Rectal smooth muscle tissue (tissue), 1 donor: ENCODE results near the gene FSTL4.

Source experiments
- H3K27ac ChIP-seq: one replicate; pipeline ENCODE4 v1.7.0; 2013; ENCODE audit warnings: low read depth, low read length, inconsistent platforms
- H3K27me3 ChIP-seq: one replicate; pipeline ENCODE4 v1.7.0; 2013; ENCODE audit warnings: low read length; ENCODE audit not compliant: control insufficient read depth, insufficient read depth
- H3K36me3 ChIP-seq: one replicate; pipeline ENCODE4 v1.7.0; 2013; ENCODE audit warnings: low read length; ENCODE audit not compliant: control insufficient read depth, insufficient read depth
- H3K4me1 ChIP-seq: one replicate; pipeline ENCODE4 v1.7.0; 2013; ENCODE audit warnings: low read length; ENCODE audit not compliant: control insufficient read depth, insufficient read depth
- H3K4me3 ChIP-seq: one replicate; pipeline ENCODE4 v1.7.0; 2013; ENCODE audit warnings: low read length
- H3K9ac ChIP-seq: one replicate; pipeline ENCODE4 v1.7.0; 2013; ENCODE audit warnings: low read length

FSTL4 gene

DNA sequence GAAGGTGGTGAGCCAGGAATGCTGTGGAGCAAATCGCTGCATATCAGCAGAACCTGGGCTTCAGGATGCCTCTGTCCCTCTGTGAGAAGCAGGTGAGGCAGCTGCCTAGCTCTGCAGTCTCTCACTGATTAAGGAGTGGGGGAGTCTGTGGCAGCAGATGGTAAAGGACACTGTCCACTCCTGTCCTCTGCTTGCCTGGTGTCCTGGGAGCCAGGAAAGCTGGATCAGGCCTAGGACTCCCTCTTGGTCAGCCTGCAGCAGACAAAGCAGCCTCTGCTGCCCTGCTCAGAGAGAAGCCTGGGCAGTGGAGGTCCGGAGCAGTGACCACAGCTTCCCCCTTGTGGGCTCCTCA is 345.8 kb downstream of the FSTL4 start:
- H3K4me3 ChIP-seq, result no peak overlapping the region
- H3K9ac ChIP-seq, result no peak overlapping the region
- no peaks in the 10 kb centered on the region for H3K4me1 ChIP-seq
- H3K27me3 ChIP-seq, result no peaks in the 10 kb centered on the region
- no peak overlapping the region for H3K27ac ChIP-seq
- no peaks in the 10 kb centered on the region for H3K36me3 ChIP-seq

DNA sequence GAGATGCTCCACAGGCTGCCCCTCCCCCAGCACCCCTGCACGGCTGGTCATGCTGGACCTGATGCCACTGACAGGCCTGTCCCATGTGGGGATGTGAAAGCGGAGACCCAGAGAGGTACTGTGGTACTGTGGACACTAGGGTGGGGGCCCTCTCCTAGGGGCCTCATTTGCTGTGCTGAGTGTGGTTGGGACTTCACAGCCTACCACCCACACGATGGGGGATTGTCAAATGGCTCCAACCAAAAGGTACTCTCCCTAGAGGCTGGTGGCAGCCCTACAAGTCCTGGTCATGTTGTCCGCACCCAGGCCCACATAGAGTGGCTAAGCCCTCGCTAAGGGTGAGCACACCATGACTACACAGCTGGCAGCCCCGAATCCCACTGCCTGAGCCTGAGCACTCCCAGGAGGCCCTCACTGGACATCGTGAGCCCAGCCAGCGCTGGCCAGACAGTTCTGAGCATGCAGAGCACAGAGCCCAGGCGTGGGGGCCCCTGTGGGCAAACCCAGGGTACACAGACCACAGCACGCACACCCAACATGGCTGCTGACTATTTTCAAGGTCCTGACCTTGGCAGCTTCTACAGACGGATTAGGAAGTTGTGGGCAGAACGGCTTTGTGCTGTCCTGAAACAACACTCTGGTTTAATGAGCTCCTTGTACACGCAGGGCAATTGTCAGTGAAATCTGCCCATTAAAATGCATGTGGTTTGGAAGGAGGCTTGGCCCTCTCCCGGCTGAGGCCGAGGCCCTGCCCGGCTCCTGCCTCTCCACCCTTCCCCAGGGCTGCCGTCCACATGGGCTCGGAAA is 346.4 kb downstream of the FSTL4 start:
- H3K9ac ChIP-seq, result no peak overlapping the region
- no peaks in the 10 kb centered on the region for H3K4me1 ChIP-seq
- no peaks in the 10 kb centered on the region for H3K36me3 ChIP-seq
- no peak overlapping the region for H3K27ac ChIP-seq
- no peaks in the 10 kb centered on the region for H3K27me3 ChIP-seq
- H3K4me3 ChIP-seq, result no peak overlapping the region

DNA sequence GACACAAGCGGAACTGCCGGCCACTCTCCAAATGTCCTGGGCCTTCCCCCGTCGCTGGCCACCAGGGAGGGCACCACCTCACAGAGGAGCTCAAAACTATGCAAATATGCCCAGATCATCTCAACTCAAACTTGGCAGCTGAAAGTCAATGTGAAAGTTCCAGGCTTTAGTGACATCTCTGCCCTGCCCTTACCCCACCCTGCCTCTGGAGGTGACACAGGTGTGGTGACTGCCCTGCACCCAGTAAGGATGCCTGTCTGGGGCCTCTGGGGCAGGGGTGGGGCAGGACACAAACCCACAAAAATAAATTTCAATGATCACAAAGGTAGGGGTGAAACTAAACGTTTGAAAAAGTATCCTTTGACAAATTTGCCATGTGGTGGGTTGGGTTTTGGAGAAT is 347.1 kb downstream of the FSTL4 start:
- Histone ChIP-seq H3K27ac (no peak overlapping the region), H3K36me3 (no peaks in the 10 kb centered on the region), H3K4me3 (no peak overlapping the region), H3K9ac (no peak overlapping the region), H3K27me3 (no peaks in the 10 kb centered on the region), H3K4me1 (no peaks in the 10 kb centered on the region)

DNA sequence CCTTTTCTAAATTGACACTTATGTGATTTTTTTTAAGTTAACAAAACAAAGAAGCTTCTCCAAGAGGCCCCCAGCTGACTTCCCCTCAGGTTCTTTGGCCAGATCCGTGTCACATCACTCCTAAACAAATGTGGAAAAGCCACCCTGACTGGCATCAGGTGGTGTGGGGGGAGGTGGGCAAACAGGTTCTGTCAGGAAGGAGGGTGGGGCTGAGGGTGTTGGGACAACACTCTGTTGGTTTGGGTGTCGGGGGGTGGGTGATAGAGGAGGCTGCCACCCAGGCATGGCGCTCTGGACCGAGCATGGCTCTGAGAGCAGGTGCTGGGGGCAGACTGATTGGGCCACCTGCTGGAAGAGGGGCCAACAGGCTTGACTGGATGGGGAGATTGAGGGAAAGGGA is 349.7 kb downstream of the FSTL4 start:
- Histone ChIP-seq H3K36me3 (no peaks in the 10 kb centered on the region), H3K27ac (no peak overlapping the region), H3K4me3 (no peak overlapping the region), H3K27me3 (no peaks in the 10 kb centered on the region), H3K4me1 (no peaks in the 10 kb centered on the region), H3K9ac (no peak overlapping the region)

DNA sequence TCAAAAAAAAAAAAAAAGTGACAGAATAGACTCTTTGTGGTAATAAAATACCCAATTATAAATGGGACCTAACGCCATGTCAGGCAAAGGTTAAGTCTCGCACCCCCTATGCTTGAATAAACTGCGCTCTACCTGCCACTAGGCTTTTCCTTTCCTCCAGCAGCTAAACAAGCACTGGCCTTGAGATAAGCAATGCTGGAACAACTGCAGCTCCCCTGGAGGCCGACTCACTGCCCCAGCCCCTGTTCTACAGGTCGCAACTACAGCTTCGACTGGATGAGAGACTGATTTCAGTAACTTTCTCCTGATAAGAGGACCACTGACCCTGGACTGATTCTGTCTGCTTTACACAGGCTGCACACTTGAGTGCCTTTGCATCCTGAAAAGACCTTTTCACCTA is 350.3 kb downstream of the FSTL4 start:
- Histone ChIP-seq H3K27me3 (no peaks in the 10 kb centered on the region), H3K9ac (no peak overlapping the region), H3K4me3 (no peak overlapping the region), H3K27ac (no peak overlapping the region), H3K4me1 (no peaks in the 10 kb centered on the region), H3K36me3 (no peaks in the 10 kb centered on the region)

DNA sequence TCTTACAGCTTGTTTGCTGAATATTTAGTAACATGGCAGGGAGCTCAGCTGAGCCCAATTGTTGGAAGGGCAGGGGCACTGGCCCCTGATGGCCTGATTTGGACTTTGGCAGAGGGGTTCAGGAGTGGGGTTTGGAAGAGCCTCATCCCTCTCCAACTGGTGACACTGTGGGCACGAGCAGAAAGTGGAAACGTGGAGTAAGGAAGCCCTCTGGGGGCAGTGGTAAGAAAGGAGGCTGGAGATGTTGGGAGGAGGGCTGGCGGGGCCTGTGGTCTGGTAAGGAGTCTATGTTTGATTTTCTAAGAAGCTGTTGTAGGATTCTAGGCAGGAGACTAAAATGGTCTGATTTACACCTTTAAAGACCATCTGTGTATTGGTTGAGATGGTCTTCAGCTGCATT is 351.6 kb downstream of the FSTL4 start:
- Histone ChIP-seq H3K27me3 (no peaks in the 10 kb centered on the region), H3K27ac (no peak overlapping the region), H3K4me3 (no peak overlapping the region), H3K36me3 (no peaks in the 10 kb centered on the region), H3K4me1 (no peaks in the 10 kb centered on the region), H3K9ac (no peak overlapping the region)

DNA sequence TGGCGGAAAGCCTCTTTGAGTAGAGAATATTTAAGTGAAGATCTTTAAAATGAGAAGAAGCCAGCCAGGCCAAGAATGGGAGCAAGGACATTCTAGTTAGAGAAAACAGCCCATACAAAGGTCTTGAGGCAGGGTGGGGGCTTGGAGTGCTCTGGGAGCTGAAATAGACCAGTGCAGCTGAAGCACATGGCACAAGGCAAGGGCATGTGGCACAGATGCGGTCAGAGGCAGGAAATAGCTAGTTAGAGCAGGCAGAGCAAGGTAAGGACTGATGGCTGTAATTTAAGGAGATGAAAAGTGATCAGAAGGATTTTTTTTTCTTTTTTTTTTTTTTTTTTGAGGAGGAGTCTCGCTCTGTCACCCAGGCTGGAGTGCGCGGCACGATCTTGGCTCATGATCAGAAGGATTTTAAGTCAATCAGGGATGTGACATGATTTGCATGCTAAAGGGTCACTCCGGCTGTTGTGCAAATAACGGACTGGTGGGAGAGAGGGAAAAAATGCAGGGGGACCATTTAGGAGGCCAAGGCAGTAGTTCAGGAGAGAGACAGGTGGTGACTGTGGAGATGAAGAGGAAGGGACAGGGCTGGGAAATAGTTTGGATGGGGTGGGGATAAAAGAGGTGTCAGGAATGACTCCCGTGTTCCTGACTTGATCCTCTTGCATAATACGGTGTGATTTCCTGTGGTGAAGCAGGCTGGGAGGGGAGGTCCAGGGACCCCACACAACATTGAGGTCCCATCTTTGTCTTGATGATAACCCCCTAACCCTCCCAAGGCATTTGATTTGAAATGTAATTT is 352.9 kb downstream of the FSTL4 start:
- Histone ChIP-seq H3K4me3 (no peak overlapping the region), H3K27ac (no peak overlapping the region)

DNA sequence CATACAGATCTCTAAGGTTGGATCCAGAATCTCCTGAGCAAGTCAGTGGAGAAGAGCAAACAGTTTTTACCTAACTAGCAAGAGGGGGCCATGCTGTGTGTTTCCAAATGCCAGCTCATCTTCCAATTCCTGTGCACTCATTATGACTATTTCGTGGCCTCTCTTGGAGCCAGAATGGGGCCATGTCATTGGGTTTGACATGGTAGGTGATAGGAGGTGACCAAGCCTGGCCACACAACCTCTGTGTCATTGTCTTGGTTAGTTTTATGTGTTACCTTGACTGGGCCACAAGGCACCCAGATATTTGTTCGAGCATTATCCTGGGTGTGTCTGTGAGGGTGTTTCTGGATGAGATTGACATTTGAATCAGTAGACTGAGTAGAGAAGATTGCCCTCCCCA is 354.4 kb downstream of the FSTL4 start:
- Histone ChIP-seq H3K9ac (no peak overlapping the region), H3K36me3 (no peaks in the 10 kb centered on the region), H3K4me1 (no peaks in the 10 kb centered on the region), H3K27ac (no peak overlapping the region), H3K27me3 (no peaks in the 10 kb centered on the region), H3K4me3 (no peak overlapping the region)

More for the DNA sequence above, 352.9 kb downstream of the FSTL4 start:
- Histone ChIP-seq H3K27me3 (no peaks in the 10 kb centered on the region), H3K4me1 (no peaks in the 10 kb centered on the region), H3K36me3 (no peaks in the 10 kb centered on the region), H3K9ac (no peak overlapping the region)

DNA sequence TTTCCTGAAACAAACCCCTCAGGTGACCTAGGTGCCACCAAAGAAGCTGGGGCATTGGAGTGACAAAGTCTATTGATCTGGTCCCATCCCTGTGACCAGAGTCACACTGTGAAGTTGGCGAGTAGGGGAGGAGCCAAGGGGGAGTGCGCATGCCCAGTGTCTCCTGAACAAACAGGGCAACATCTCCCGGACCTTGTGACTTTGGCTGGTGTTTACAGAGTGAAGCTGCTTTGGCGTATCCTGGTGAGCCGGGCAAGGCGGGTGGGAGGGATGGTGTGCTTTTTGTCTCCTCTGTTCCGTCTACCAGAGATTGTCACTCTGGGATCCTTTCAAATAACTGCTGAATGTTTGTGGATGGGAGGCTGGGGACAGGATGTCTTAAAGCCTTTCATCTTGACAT is 356.1 kb downstream of the FSTL4 start:
- Histone ChIP-seq H3K9ac (no peak overlapping the region), H3K36me3 (no peaks in the 10 kb centered on the region), H3K4me3 (no peak overlapping the region), H3K27ac (no peak overlapping the region), H3K4me1 (no peaks in the 10 kb centered on the region), H3K27me3 (no peaks in the 10 kb centered on the region)

DNA sequence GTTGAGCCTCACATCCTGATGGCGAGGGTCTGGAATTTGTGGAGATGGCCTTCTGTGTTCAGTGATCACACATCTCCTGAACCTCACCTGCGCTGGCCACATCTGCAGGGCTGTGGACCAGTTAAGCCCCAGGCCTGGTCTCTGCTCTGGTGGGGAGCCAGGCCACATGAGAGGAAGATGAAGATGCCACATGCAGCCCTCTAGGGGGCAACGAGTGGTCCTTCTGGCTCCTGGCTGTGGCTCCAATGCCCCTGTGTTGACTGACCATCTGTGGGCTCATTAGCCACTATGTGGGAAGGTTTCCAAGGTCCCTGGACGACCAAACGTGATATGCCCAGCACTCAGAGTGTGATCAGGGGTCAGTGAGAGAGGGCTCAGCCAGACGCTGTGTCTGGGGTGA is 357.5 kb downstream of the FSTL4 start:
- Histone ChIP-seq H3K4me3 (no peak overlapping the region), H3K36me3 (no peaks in the 10 kb centered on the region), H3K4me1 (no peaks in the 10 kb centered on the region), H3K27ac (no peak overlapping the region), H3K27me3 (no peaks in the 10 kb centered on the region), H3K9ac (no peak overlapping the region)

DNA sequence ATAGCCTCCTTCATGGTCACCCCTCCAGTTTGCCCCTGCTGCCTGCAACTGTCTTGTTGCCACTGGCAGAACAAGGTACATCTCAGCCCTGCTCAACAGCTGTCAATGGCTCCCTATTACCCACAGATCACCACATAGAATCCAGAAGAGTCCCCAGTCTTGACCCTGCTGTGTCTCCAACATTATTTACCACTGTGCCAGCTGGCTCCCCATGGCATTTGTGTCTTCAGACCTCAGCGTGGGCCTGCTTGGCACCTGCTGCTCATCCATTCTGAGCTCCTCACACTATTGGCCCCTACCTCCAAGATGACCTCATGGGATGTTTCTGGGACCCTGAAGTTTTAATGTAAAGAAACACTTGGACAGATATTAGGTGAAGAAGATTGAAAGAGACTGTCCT is 358.7 kb downstream of the FSTL4 start:
- H3K36me3 ChIP-seq, result no peaks in the 10 kb centered on the region
- H3K27ac ChIP-seq, result no peak overlapping the region
- H3K9ac ChIP-seq, result no peak overlapping the region
- H3K27me3 ChIP-seq, result no peaks in the 10 kb centered on the region
- no peaks in the 10 kb centered on the region for H3K4me1 ChIP-seq
- H3K4me3 ChIP-seq, result no peak overlapping the region

DNA sequence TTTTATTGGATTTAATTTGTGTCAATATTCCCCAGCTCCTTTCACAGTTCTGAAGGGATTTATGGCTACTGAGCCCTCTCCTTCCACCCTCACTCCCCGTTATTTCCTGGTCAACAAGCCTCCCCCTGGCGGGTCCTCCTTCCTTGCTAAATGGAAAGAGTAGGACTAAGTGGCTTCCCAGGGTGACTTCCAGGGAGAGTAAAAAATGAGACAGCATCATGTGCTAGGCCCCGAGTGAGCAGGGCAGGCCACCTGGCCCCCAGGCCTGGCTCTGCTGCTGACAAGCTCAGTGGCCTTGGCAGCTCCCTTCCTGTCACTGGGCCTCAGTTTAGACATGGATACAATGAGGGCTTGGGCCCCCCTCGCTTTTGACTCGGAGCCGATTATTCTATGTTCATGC is 359.3 kb downstream of the FSTL4 start:
- Histone ChIP-seq H3K4me1 (no peaks in the 10 kb centered on the region), H3K36me3 (no peaks in the 10 kb centered on the region), H3K9ac (no peak overlapping the region), H3K27me3 (no peaks in the 10 kb centered on the region), H3K27ac (no peak overlapping the region), H3K4me3 (no peak overlapping the region)

DNA sequence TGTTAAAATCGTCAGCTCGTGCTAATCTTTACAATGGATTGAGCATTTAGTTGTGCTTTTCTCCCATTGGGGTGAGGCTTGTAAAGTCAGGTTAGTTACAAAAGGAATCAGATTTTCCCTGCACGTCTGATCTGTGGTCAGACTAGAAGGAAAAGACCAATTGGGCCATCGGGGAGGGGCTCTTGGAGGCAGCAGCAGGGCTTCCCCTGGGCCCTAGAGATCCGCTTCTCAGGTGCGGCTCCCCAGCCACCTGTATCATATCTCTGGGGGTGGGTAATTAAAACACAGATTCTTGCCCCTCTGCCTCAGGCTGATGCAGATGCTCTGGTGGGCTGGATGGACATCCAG is 360.2 kb downstream of the FSTL4 start:
- Histone ChIP-seq H3K27ac (no peak overlapping the region), H3K36me3 (no peaks in the 10 kb centered on the region), H3K4me3 (no peak overlapping the region), H3K27me3 (no peaks in the 10 kb centered on the region), H3K9ac (no peak overlapping the region), H3K4me1 (no peaks in the 10 kb centered on the region)
